ENCODE results near the gene ASAH2.

- TF ChIP-seq POLR2A (IDR thresholded peaks at IDR 0.05; ENCODE audit: insufficient read depth in 1 of 2, low read depth in 2 of 2, low read length in 2 of 2) (no peak), ZNF496 (CRISPR knock-in tag; IDR thresholded peaks at IDR 0.05; ENCODE audit: insufficient replicate concordance) (no peak), ZNF484 (CRISPR knock-in tag; IDR thresholded peaks at IDR 0.05; ENCODE audit: borderline replicate concordance, low read depth) (no peak), ZNF761 (CRISPR knock-in tag; conservative IDR thresholded peaks at IDR 0.05) (no peak), MATR3 (CRISPR knock-in tag; IDR thresholded peaks at IDR 0.05) (no peak), STAT5B (CRISPR knock-in tag; IDR thresholded peaks at IDR 0.05) (no peak), IKZF4 (CRISPR knock-in tag; IDR thresholded peaks at IDR 0.05; ENCODE audit: borderline replicate concordance, low read depth, not compliant biosample characterization) (no peak), DDIT3 (CRISPR knock-in tag; IDR thresholded peaks at IDR 0.05) (no peak)
These were observed 2.7 kb downstream of the ASAH2 start for GRCh38 chr10:50248598-50248997.

All from HepG2 (cell line).